ENCODE measurements around the gene MBLAC1. TPM values are rescaled to one million over a fixed set of nuclear protein-coding genes. Genes with fewer than 3 reads are reported as not detected.

The MBLAC1 gene
- total and polyA plus RNA-seq, 2 donors (not counting 1 experiment from before 2014, with no cell fraction given), result 1.6 to 4.5 TPM

- DNase-seq (no peak), ATAC-seq (ENCODE audit: low read depth) (no peak)
- no peaks in the 10 kb centered on the region for H3K36me3 ChIP-seq (replicated peaks in 1 of 2; ENCODE audit: control extremely low read depth in 1 of 2, control insufficient read depth in 1 of 2, extremely low read depth in 1 of 2, insufficient read depth in 2 of 2, low read length in 1 of 2)
- peaks cover 27 to 43% of the 10 kb centered on the region in 2 donors for H3K4me1 ChIP-seq (ENCODE audit: control insufficient read depth in 2 of 2, insufficient read depth in 2 of 2, low read length in 2 of 2)
- intact Hi-C loops (cut with micrococcal nuclease), result no loop called here
- Mint-ChIP-seq H3K9me3 (ENCODE audit: insufficient read depth) (no peaks in the 10 kb centered on the region), H3K4me1 (peaks cover 51% of the 10 kb centered on the region), H3K27me3 (no peaks in the 10 kb centered on the region), H3K27ac (no peak overlapping the region), H3K4me3 (no peak overlapping the region)
- peaks cover 38% of the 10 kb centered on the region for H3K79me2 ChIP-seq (ENCODE audit: control insufficient read depth, insufficient read depth, low read length)
- no peak overlapping the region for H2AFZ ChIP-seq (ENCODE audit: insufficient read depth, low read depth, low read length, poor library complexity, severe bottlenecking)
- H3K9ac ChIP-seq (ENCODE audit: low read length), result no peak overlapping the region
- H4K20me1 ChIP-seq (ENCODE audit: control insufficient read depth, insufficient read depth, low read length, poor library complexity, severe bottlenecking), result no peaks in the 10 kb centered on the region
- ChIA-PET POLR2A (interaction anchor here (0.6 to 2.9 kb wide), 3 partner anchors 21 to 449 kb away, joined by 5 to 14 read pairs (median 6); partner anchors contain the start of genes AP4M1 and MCM7), CTCF (interaction anchor here (1.0 to 1.2 kb wide), 2 partner anchors 9 to 10 kb away, joined by 3 to 5 read pairs; no protein-coding TSS in a partner anchor)
- no peak overlapping the region for H3K4me3 ChIP-seq (ENCODE audit: control extremely low read depth in 1 of 5, extremely low read depth in 1 of 5, insufficient read depth in 1 of 5, low read depth in 2 of 5, low read length in 4 of 5)
- no peaks in the 10 kb centered on the region for H3K9me3 ChIP-seq (ENCODE audit: control extremely low read depth in 1 of 3, control insufficient read depth in 2 of 3, insufficient read depth in 1 of 3, low read length in 2 of 3)
- WGBS (ENCODE audit: insufficient coverage), result 98% methylated on average over 8 of the region's 13 CpGs
- no peak for TF ChIP-seq EZH2 (IDR thresholded peaks at IDR 0.05; ENCODE audit: borderline replicate concordance, insufficient read depth, low read depth, low read length, poor library complexity, severe bottlenecking)
- TF ChIP-seq, protein P1, sequence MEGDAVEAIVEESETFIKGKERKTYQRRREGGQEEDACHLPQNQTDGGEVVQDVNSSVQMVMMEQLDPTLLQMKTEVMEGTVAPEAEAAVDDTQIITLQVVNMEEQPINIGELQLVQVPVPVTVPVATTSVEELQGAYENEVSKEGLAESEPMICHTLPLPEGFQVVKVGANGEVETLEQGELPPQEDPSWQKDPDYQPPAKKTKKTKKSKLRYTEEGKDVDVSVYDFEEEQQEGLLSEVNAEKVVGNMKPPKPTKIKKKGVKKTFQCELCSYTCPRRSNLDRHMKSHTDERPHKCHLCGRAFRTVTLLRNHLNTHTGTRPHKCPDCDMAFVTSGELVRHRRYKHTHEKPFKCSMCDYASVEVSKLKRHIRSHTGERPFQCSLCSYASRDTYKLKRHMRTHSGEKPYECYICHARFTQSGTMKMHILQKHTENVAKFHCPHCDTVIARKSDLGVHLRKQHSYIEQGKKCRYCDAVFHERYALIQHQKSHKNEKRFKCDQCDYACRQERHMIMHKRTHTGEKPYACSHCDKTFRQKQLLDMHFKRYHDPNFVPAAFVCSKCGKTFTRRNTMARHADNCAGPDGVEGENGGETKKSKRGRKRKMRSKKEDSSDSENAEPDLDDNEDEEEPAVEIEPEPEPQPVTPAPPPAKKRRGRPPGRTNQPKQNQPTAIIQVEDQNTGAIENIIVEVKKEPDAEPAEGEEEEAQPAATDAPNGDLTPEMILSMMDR (IDR thresholded peaks at IDR 0.05), result no peak
- H3K4me2 ChIP-seq (replicated peaks; ENCODE audit: low read depth, low read length, poor library complexity, severe bottlenecking), result no peak overlapping the region
- no peak overlapping the region for H3K27ac ChIP-seq (ENCODE audit: low read length in 2 of 2)
- H3K27me3 ChIP-seq (replicated peaks in 1 of 4; ENCODE audit: control extremely low read depth in 1 of 4, control insufficient read depth in 3 of 4, insufficient read depth in 4 of 4, low read length in 3 of 4), result no peaks in the 10 kb centered on the region
These were observed 4.7 kb upstream of the MBLAC1 start for GRCh38 chr7:100122067-100122466.

GRCh38 chr7:100122568-100122967, 4.2 kb upstream of the MBLAC1 start:
- ATAC-seq (ENCODE audit: low read depth) (no peak), DNase-seq (no peak)
- H3K4me1 Mint-ChIP-seq, result peaks cover 52% of the 10 kb centered on the region
- H3K27ac Mint-ChIP-seq, result no peak overlapping the region
- POLR2A ChIA-PET, result interaction anchor here (0.7 to 2.9 kb wide), 2 partner anchors 21 to 153 kb away, joined by 6 to 14 read pairs; partner anchors contain the start of genes AP4M1 and MCM7
- no peaks in the 10 kb centered on the region for H3K9me3 ChIP-seq (ENCODE audit: control extremely low read depth in 1 of 3, control insufficient read depth in 2 of 3, insufficient read depth in 1 of 3, low read length in 2 of 3)
- no peak for TF ChIP-seq EZH2 (IDR thresholded peaks at IDR 0.05; ENCODE audit: borderline replicate concordance, insufficient read depth, low read depth, low read length, poor library complexity, severe bottlenecking)
- TF ChIP-seq, protein P1 (IDR thresholded peaks at IDR 0.05), result no peak
- no peaks in the 10 kb centered on the region for H3K36me3 ChIP-seq (replicated peaks in 1 of 2; ENCODE audit: control extremely low read depth in 1 of 2, control insufficient read depth in 1 of 2, extremely low read depth in 1 of 2, insufficient read depth in 2 of 2, low read length in 1 of 2)
- H3K79me2 ChIP-seq (ENCODE audit: control insufficient read depth, insufficient read depth, low read length), result peaks cover 38% of the 10 kb centered on the region
- H3K27me3 ChIP-seq (replicated peaks in 1 of 4; ENCODE audit: control extremely low read depth in 1 of 4, control insufficient read depth in 3 of 4, insufficient read depth in 4 of 4, low read length in 3 of 4), result no peaks in the 10 kb centered on the region
- CTCF ChIA-PET, result interaction anchor here (0.9 to 1.2 kb wide), 3 partner anchors 8 to 143 kb away, joined by 3 to 5 read pairs (median 3); no protein-coding TSS in a partner anchor
- no peaks in the 10 kb centered on the region for H3K27me3 Mint-ChIP-seq
- H3K4me3 Mint-ChIP-seq, result no peak overlapping the region
- no peak overlapping the region for H3K4me3 ChIP-seq (ENCODE audit: control extremely low read depth in 1 of 5, extremely low read depth in 1 of 5, insufficient read depth in 1 of 5, low read depth in 2 of 5, low read length in 4 of 5)
- no peaks in the 10 kb centered on the region for H3K9me3 Mint-ChIP-seq (ENCODE audit: insufficient read depth)
- no peak overlapping the region for H3K9ac ChIP-seq (ENCODE audit: low read length)
- intact Hi-C loops (cut with micrococcal nuclease), result no loop called here
- no peak overlapping the region for H3K4me2 ChIP-seq (replicated peaks; ENCODE audit: low read depth, low read length, poor library complexity, severe bottlenecking)
- WGBS (ENCODE audit: insufficient coverage), result 100% methylated on average over 1 of the region's 1 CpG
- peaks cover 27 to 43% of the 10 kb centered on the region in 2 donors for H3K4me1 ChIP-seq (ENCODE audit: control insufficient read depth in 2 of 2, insufficient read depth in 2 of 2, low read length in 2 of 2)
- H4K20me1 ChIP-seq (ENCODE audit: control insufficient read depth, insufficient read depth, low read length, poor library complexity, severe bottlenecking), result no peaks in the 10 kb centered on the region
- no peak overlapping the region for H2AFZ ChIP-seq (ENCODE audit: insufficient read depth, low read depth, low read length, poor library complexity, severe bottlenecking)
- no peak overlapping the region for H3K27ac ChIP-seq (ENCODE audit: low read length in 2 of 2)

Measured in B cell (primary cell).